ENCODE data around the gene MMAB. TPM values are rescaled to one million over a fixed set of nuclear protein-coding genes. Genes with fewer than 3 reads are reported as not detected.
"Not testable (repeated sequence)": the region's sequence is repeated elsewhere in the genome, so short reads cannot be mapped to it uniquely, and the experiment has no call there.

MMAB gene
- total RNA-seq, 4 donors from 2014 or later: 4.4 to 18.7 (median 11.9) TPM

DNA sequence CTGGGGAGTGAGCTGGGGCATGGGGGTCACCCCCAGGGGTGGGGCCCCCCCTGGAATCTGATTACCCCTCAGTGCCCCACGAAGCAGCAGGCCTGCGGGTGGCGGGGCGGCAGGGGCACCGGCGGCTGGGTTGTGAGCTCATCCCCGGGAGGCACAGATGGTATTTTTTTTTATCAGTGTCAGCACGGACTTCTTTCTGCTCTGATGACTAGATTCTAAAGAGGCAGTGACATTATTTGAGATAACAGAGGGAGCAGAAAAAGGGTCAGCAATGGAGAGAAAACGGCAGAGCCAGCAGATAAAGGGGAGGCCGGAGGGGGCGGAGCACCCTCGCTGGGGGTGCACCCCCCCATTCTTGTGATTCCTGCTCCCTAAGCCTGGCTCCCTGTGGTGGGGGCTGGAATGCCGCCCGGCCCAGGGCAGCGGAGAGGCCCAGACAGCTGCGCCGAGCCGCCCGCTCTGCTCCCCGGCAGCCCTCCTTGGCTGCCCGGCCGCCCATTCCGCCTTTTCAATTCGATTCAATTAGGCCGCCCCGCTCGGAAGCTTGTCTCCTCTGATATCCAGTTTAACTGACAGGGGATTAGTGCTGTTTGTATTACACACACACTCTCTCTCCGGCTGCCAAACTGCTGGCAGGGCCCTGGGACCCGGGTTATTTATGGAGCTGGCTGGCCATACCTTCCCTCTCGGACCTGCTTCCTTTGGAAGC lies 33.2 kb upstream of the MMAB start:
- no peak for DNase-seq
- 31 to 56% methylated on average over 3 to 30 of the region's 30 CpGs for WGBS, 2 donors (ENCODE audit: low coverage in 1 of 2)
- Histone ChIP-seq H3K4me1 (peaks cover 0 to 5% (median 0%) of the 10 kb centered on the region in 4 donors), H3K27ac (no peak overlapping the region), H3K9me3 (no peaks in the 10 kb centered on the region), H3K4me3 (no peak overlapping the region), H3K27me3 (peaks cover 22% of the 10 kb centered on the region), H3K36me3 (no peaks in the 10 kb centered on the region)
- intact Hi-C loops (cut with DNase I; ENCODE audit: low total_unique reads): no loop called here
- in situ Hi-C loops (cut with MboI; ENCODE audit: low pct_ligation_motif_present in 1 of 4, low pct_unique_long_range_greater_than_20kb in 1 of 4, low sequenced_read_pairs in 3 of 4): loop anchor here in 2 of 4 donors (5.0 to 10.0 kb wide), 2 partner anchors 168 to 171 kb away; no protein-coding TSS in a partner anchor
- TF ChIP-seq POLR2A (IDR thresholded peaks at IDR 0.05): no peak
- TF ChIP-seq, protein P1, sequence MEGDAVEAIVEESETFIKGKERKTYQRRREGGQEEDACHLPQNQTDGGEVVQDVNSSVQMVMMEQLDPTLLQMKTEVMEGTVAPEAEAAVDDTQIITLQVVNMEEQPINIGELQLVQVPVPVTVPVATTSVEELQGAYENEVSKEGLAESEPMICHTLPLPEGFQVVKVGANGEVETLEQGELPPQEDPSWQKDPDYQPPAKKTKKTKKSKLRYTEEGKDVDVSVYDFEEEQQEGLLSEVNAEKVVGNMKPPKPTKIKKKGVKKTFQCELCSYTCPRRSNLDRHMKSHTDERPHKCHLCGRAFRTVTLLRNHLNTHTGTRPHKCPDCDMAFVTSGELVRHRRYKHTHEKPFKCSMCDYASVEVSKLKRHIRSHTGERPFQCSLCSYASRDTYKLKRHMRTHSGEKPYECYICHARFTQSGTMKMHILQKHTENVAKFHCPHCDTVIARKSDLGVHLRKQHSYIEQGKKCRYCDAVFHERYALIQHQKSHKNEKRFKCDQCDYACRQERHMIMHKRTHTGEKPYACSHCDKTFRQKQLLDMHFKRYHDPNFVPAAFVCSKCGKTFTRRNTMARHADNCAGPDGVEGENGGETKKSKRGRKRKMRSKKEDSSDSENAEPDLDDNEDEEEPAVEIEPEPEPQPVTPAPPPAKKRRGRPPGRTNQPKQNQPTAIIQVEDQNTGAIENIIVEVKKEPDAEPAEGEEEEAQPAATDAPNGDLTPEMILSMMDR (IDR thresholded peaks at IDR 0.05): no peak
- no peak for TF ChIP-seq POLR2AphosphoS5 (IDR thresholded peaks at IDR 0.05)
- no peak for TF ChIP-seq EP300 (IDR thresholded peaks at IDR 0.05; ENCODE audit: low read depth)

DNA sequence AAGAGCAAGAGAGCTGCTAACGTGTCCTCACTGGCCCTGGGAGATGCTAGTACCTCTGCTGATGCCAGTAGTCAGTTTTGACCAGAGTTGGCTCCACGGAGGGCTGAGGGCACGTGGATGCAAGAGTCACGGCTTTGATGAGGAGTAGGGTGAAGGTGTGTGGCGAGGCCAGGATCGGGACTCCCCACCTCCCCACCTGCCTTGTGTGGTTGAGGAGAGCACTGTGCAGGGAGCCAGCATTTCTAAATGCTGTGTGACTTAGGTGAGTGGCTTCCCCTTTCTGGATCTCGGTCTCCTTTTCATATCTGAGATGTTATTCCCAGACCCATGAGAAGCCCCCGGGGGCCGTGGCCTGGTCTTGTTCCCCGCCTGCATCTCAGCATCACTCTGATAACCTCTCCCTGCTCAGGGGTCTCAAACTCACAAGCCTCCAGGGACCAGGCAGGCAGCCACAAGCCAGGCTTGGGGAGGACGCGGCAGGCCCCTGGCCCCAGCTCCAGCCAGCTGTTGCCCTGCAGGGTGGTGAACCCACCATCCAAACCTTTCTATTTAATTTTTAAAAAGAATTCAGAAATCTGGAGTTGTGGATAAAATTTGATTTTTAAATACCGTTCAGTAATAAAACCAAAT lies 32.4 kb upstream of the MMAB start:
- TF ChIP-seq, protein P1 (IDR thresholded peaks at IDR 0.05): no peak
- TF ChIP-seq EP300 (IDR thresholded peaks at IDR 0.05; ENCODE audit: low read depth) (no peak), POLR2AphosphoS5 (IDR thresholded peaks at IDR 0.05) (no peak), POLR2A (IDR thresholded peaks at IDR 0.05) (no peak)
- in situ Hi-C loops (cut with MboI; ENCODE audit: low pct_ligation_motif_present in 1 of 4, low pct_unique_long_range_greater_than_20kb in 1 of 4, low sequenced_read_pairs in 3 of 4): loop anchor here in 2 of 4 donors (5.0 to 10.0 kb wide), 2 partner anchors 169 to 172 kb away; no protein-coding TSS in a partner anchor
- H3K27ac ChIP-seq: no peak overlapping the region
- no peaks in the 10 kb centered on the region for H3K9me3 ChIP-seq
- no peak for DNase-seq
- peaks cover 22% of the 10 kb centered on the region for H3K27me3 ChIP-seq
- intact Hi-C loops (cut with DNase I; ENCODE audit: low total_unique reads): no loop called here
- no peak overlapping the region for H3K4me3 ChIP-seq
- peaks cover 0 to 5% (median 0%) of the 10 kb centered on the region in 4 donors for H3K4me1 ChIP-seq
- no peaks in the 10 kb centered on the region for H3K36me3 ChIP-seq
- 86% methylated on average over 13 of the region's 13 CpGs; no CpG with 5 or more reads in 1 of the 2 donors for WGBS, 2 donors (ENCODE audit: low coverage in 1 of 2)

DNA sequence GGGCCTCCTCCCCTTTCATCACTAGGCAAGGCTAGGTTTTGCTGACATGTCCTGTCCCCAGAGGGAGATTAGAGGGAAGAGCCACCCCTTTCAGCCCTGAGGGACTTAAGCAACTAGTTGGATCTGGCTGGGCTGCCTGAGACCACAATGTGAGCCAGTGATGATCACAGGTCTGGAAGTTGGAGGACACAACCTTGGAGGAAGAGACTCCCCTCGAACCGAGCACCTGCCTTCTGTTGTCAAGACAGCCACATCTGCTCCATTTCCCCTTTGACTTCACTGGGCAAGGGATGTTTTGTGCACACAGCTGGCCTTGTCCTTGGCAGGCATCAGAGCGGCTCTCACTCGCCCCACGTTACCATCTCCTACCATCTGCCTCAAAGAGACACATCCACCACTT lies 31.7 kb upstream of the MMAB start:
- H3K36me3 ChIP-seq: no peaks in the 10 kb centered on the region
- intact Hi-C loops (cut with DNase I; ENCODE audit: low total_unique reads) (no loop called here), in situ Hi-C loops (cut with MboI; ENCODE audit: low pct_ligation_motif_present in 1 of 4, low pct_unique_long_range_greater_than_20kb in 1 of 4, low sequenced_read_pairs in 3 of 4) (loop anchor here in 2 of 4 donors (5.0 to 10.0 kb wide), 2 partner anchors 170 to 172 kb away; no protein-coding TSS in a partner anchor)
- H3K27ac ChIP-seq: no peak overlapping the region
- DNase-seq: no peak
- no peaks in the 10 kb centered on the region for H3K9me3 ChIP-seq
- no peak for TF ChIP-seq POLR2A (IDR thresholded peaks at IDR 0.05)
- TF ChIP-seq, protein P1 (IDR thresholded peaks at IDR 0.05): no peak
- no peak for TF ChIP-seq EP300 (IDR thresholded peaks at IDR 0.05; ENCODE audit: low read depth)
- TF ChIP-seq POLR2AphosphoS5 (IDR thresholded peaks at IDR 0.05): no peak
- H3K27me3 ChIP-seq: peaks cover 22% of the 10 kb centered on the region
- 74% methylated on average over 5 of the region's 5 CpGs; no CpG with 5 or more reads in 1 of the 2 donors for WGBS, 2 donors (ENCODE audit: low coverage in 1 of 2)
- peaks cover 0 to 5% (median 0%) of the 10 kb centered on the region in 4 donors for H3K4me1 ChIP-seq
- no peak overlapping the region for H3K4me3 ChIP-seq

DNA sequence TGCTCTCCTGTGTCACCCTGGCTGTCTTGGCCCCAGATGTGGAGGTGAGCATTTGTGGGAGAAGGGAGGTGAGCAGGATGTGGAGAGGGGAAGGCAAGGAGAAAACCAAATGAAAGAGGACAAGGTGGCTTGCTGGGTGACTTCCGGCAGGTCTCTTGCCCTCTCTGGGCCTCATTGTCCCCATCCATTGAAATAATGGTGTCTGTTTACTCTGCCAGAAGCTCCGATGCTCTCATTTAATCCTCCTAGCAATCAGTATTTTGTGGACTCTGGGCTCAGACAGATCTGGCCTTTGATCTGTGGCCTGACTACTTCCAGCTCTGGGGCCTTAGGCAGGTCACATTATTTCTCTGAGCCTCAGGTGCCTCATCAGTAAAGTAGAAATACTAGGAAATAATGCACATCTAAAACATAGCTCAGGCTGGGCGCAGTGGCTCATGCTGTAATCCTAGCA lies 30.9 kb upstream of the MMAB start:
- Histone ChIP-seq H3K27ac (no peak overlapping the region), H3K4me3 (no peak overlapping the region), H3K9me3 (no peaks in the 10 kb centered on the region), H3K4me1 (peaks cover 0 to 5% (median 0%) of the 10 kb centered on the region in 4 donors), H3K27me3 (peaks cover 22% of the 10 kb centered on the region), H3K36me3 (no peaks in the 10 kb centered on the region)
- TF ChIP-seq EP300 (IDR thresholded peaks at IDR 0.05; ENCODE audit: low read depth): no peak
- TF ChIP-seq POLR2AphosphoS5 (IDR thresholded peaks at IDR 0.05): no peak
- TF ChIP-seq, protein P1 (IDR thresholded peaks at IDR 0.05): no peak
- no peak for TF ChIP-seq POLR2A (IDR thresholded peaks at IDR 0.05)
- 77% methylated on average over 3 of the region's 3 CpGs; no CpG with 5 or more reads in 1 of the 2 donors for WGBS, 2 donors (ENCODE audit: low coverage in 1 of 2)
- no peak for DNase-seq
- intact Hi-C loops (cut with DNase I; ENCODE audit: low total_unique reads) (no loop called here), in situ Hi-C loops (cut with MboI; ENCODE audit: low pct_ligation_motif_present in 1 of 4, low pct_unique_long_range_greater_than_20kb in 1 of 4, low sequenced_read_pairs in 3 of 4) (loop anchor here in 1 of 4 donors (10.0 kb wide), 1 partner anchor 171 kb away; no protein-coding TSS in a partner anchor)

DNA sequence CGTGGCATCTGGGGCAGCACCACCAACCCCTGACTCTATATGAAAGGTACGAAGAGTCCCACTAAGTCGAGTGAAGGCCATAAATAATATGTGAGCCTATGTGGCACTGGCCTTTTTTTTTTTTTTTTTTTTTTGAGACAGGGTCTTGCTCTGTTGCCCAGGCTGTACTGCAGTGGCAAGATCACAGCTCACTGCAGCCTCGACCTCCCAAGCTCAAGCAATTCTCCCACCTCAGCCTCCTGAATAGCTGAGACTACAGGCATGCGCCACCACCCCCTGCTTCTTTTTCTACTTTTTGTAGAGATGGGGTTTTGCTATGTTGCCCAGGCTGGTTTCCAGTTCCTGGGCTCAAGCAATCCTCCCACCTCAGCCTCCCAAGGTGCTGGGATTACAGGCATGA lies 28.8 kb upstream of the MMAB start:
- in situ Hi-C loops (cut with MboI; ENCODE audit: low pct_ligation_motif_present in 1 of 4, low pct_unique_long_range_greater_than_20kb in 1 of 4, low sequenced_read_pairs in 3 of 4): loop anchor here in 1 of 4 donors (10.0 kb wide), 1 partner anchor 173 kb away; no protein-coding TSS in a partner anchor
- H3K9me3 ChIP-seq; H3K27ac ChIP-seq; intact Hi-C loops (cut with DNase I; ENCODE audit: low total_unique reads); H3K4me3 ChIP-seq; H3K36me3 ChIP-seq; DNase-seq: not testable (repeated sequence)
- WGBS, 2 donors (ENCODE audit: low coverage in 1 of 2): 89 to 90% methylated on average over 4 to 5 of the region's 5 CpGs
- Histone ChIP-seq H3K27me3 (peaks cover 13% of the 10 kb centered on the region), H3K4me1 (peaks cover 2 to 11% (median 3%) of the 10 kb centered on the region in 4 donors)

Data from transverse colon (tissue), 4 donors.